CD4-positive, alpha-beta memory T cell (primary cell): ENCODE results near the gene SMAD5. TPM values are rescaled to one million over a fixed set of nuclear protein-coding genes. Genes with fewer than 3 reads are reported as not detected.

Experiments
- CTCF ChIA-PET: fragments of 350-600 bp; sonication (Branson Sonifier 250); formaldehyde crosslinking; loops from one replicate; lab custom pipeline; 2021; ENCODE audit warnings: inconsistent platforms; ENCODE audit not compliant: partially characterized antibody; lab: Charles Lee
- POLR2A ChIA-PET: fragments of 350-600 bp; sonication (Branson Sonifier 250); formaldehyde crosslinking; loops from one replicate; lab custom pipeline; 2021; ENCODE audit not compliant: partially characterized antibody; lab: Charles Lee
- DNase-seq, 5 donors: peaks; one replicate each; pipeline versions ENCODE4 v3.0.0 to v3.0.0-alpha.2; 2020 to 2022; ENCODE audit warnings: mixed read lengths in 1 of 5
- H3K27ac ChIP-seq: one replicate; pipeline ENCODE4 v1.7.0; 2013; ENCODE audit warnings: low read depth, low read length
- H3K27me3 ChIP-seq: 2 replicates; pipeline ENCODE4 v1.7.0; 2013; ENCODE audit warnings: mild to moderate bottlenecking, low read length, moderate library complexity; ENCODE audit not compliant: insufficient read depth
- H3K36me3 ChIP-seq: 2 replicates; pipeline ENCODE4 v1.7.0; 2013; ENCODE audit warnings: mild to moderate bottlenecking, low read length, moderate library complexity; ENCODE audit not compliant: insufficient read depth
- H3K4me1 ChIP-seq: 2 replicates; pipeline ENCODE4 v1.7.0; 2013; ENCODE audit warnings: mild to moderate bottlenecking, low read length, moderate library complexity; ENCODE audit not compliant: insufficient read depth
- H3K4me3 ChIP-seq, 2 donors: one replicate each; pipeline ENCODE4 v1.7.0; 2013; ENCODE audit warnings: low read length in 2 of 2, mild to moderate bottlenecking in 1 of 2
- H3K9me3 ChIP-seq, 2 donors: one replicate each; pipeline ENCODE4 v1.7.0; 2013; ENCODE audit warnings: low read length in 2 of 2, control low read depth in 1 of 2; ENCODE audit not compliant: control insufficient read depth in 1 of 2
- H3K27ac Mint-ChIP-seq, 7 donors: one replicate each; pipeline ENCODE4 v1.8.0; 2020 to 2021; ENCODE audit warnings: mixed read lengths in 7 of 7, mild to moderate bottlenecking in 6 of 7, inconsistent platforms in 3 of 7, moderate library complexity in 3 of 7
- H3K27me3 Mint-ChIP-seq, 2 donors: one replicate each; pipeline ENCODE4 v1.8.0; 2020 to 2021; ENCODE audit warnings: mixed read lengths in 2 of 2
- H3K36me3 Mint-ChIP-seq, 2 donors: one replicate each; pipeline ENCODE4 v1.8.0; 2020 to 2021; ENCODE audit warnings: mixed read lengths in 2 of 2, inconsistent platforms in 1 of 2, mild to moderate bottlenecking in 1 of 2
- H3K4me1 Mint-ChIP-seq, 4 donors: one replicate each; pipeline ENCODE4 v1.8.0; 2020 to 2021; ENCODE audit warnings: mixed read lengths in 4 of 4, mild to moderate bottlenecking in 1 of 4
- H3K4me3 Mint-ChIP-seq, 8 donors: one replicate each; pipeline ENCODE4 v1.8.0; 2020 to 2021; ENCODE audit warnings: mixed read lengths in 8 of 8, mild to moderate bottlenecking in 7 of 8, moderate library complexity in 6 of 8, inconsistent platforms in 3 of 8
- H3K9me3 Mint-ChIP-seq, 8 donors: one replicate each; pipeline ENCODE4 v1.8.0; 2020 to 2021; ENCODE audit warnings: mixed read lengths in 8 of 8, mild to moderate bottlenecking in 5 of 8, inconsistent platforms in 3 of 8, moderate library complexity in 1 of 8
- intact Hi-C: fragments of 100-400 bp; cut with micrococcal nuclease; formaldehyde crosslinking; loops from one replicate; pipeline ENCODE4 v1.15.1; 2023
- polyA plus RNA-seq, 2 donors: library from polyadenylated mRNA; unstranded; fragments of 300-500 nt; fragmentation: Illumina TruSeq; gene quantifications; one replicate each; pipeline ENCODE4 v1.2.3, GENCODE V29; 2021
- total RNA-seq, 2 experiments: library from RNA; stranded (reverse); gene quantifications; one replicate each; pipeline ENCODE4 v1.2.3, GENCODE V29; 2021

The SMAD5 gene
- total and polyA plus RNA-seq, 4 experiments from 2014 or later, result 13.6 to 27.3 (median 19.8) TPM

DNA sequence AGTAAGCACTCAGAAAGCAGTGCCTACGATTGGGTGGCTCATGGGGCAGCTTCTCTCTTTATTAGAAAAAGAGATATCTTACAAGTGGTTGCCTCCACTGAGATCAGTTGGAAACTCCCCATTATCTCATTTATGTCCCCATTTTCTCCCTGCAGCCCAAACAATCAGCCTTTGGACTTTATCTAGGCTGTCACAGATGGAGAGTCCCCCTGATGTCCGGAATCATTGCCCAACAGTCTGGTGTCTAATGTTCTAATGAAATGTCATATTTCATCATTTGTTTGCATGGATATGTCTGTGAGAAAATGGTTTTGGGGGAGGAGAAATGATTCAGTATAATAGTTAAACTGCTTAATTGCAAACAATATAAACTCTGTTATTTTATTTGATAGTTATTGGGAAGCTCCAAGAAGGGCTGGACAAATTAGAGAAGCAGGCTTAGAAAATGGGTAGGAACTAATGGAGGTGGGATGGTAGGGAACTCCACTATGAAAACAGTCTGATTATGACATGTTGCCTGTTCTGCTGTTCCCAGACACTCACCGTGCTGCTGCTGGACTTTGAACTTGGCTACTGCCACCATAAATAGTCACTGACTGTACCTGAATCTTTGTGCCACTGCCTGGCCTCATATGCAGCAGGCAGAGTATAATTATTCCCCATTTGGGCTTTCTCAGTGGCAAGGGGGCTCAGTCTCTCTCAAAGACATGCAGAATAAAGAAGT is 38.3 kb upstream of the SMAD5 start:
- DNase-seq, result no peak
- CTCF ChIA-PET, result no interaction called here
- H3K4me3 Mint-ChIP-seq, result no peak overlapping the region
- Histone ChIP-seq H3K27me3 (no peaks in the 10 kb centered on the region), H3K4me3 (no peak overlapping the region), H3K36me3 (no peaks in the 10 kb centered on the region), H3K9me3 (no peaks in the 10 kb centered on the region), H3K4me1 (no peaks in the 10 kb centered on the region), H3K27ac (no peak overlapping the region)
- intact Hi-C loops, result no loop called here
- H3K4me1 Mint-ChIP-seq, result no peaks in the 10 kb centered on the region
- H3K36me3 Mint-ChIP-seq, result no peaks in the 10 kb centered on the region
- no peak overlapping the region for H3K27ac Mint-ChIP-seq
- H3K9me3 Mint-ChIP-seq, result no peaks in the 10 kb centered on the region
- peaks cover 2 to 11% of the 10 kb centered on the region in 2 donors for H3K27me3 Mint-ChIP-seq
- POLR2A ChIA-PET, result no interaction called here

DNA sequence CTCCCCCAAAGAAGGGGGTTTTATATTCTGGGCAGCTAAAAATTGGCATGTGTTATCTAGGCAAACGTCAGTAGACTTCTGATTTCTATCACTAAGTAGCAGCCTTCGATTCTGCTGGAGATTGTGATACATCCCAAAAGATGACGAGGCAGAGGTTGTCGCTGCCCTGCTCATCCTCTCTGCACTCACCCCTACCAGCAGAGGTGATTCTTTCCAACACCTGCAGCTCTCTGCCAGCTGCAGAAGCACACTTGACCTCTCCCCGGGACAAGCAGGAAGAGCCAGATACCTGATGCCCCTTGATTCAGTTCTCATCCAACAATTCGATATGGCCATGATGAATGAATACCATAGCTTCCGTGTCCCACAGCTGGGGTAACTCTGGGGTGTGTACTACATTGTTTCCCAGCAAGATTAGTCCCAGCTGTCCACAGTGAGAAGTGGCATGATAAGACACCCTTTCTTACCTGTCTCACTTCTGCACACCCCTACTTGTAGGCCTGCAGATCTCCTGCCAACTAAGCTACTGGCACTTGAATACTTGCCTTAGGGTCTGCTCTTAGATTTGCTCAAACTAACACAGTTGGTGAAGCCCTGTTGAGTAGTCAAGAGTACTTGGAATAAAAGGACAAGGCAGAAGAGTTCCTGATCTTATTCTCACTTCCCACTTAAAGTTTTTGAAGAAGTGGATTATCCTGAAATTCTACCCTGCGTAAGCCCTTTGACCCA is 37.6 kb upstream of the SMAD5 start:
- Mint-ChIP-seq H3K36me3 (no peaks in the 10 kb centered on the region), H3K9me3 (no peaks in the 10 kb centered on the region), H3K27ac (no peak overlapping the region), H3K27me3 (peaks cover 2 to 11% of the 10 kb centered on the region in 2 donors), H3K4me3 (no peak overlapping the region), H3K4me1 (no peaks in the 10 kb centered on the region)
- Histone ChIP-seq H3K36me3 (no peaks in the 10 kb centered on the region), H3K4me3 (no peak overlapping the region), H3K27me3 (no peaks in the 10 kb centered on the region), H3K27ac (no peak overlapping the region), H3K4me1 (no peaks in the 10 kb centered on the region), H3K9me3 (no peaks in the 10 kb centered on the region)
- intact Hi-C loops, result no loop called here
- POLR2A ChIA-PET, result no interaction called here
- no peak for DNase-seq
- CTCF ChIA-PET, result no interaction called here

DNA sequence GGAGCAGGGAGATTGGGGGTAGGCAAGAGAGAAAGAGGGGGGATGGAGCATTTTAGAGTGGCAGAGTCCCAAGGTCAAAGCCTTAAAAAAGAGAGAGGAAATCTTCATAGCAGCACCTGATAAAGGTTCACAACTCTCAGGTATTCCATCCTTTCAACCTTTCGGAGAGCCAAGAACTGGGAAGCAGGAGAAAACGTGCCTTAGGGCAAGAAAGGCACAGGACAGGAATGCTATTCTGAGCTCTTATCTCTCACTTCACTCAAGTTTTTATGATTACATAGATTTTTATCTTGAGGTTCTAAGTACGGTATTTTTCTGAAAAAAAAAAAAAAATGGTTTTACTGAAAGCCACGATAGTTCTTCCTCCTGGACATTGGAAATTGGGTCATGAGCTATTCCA is 34.5 kb upstream of the SMAD5 start:
- Histone ChIP-seq H3K27me3 (no peaks in the 10 kb centered on the region), H3K4me3 (no peak overlapping the region), H3K4me1 (no peaks in the 10 kb centered on the region), H3K9me3 (no peaks in the 10 kb centered on the region), H3K27ac (no peak overlapping the region), H3K36me3 (no peaks in the 10 kb centered on the region)
- intact Hi-C loops, result no loop called here
- Mint-ChIP-seq H3K27me3 (peaks cover 2 to 11% of the 10 kb centered on the region in 2 donors), H3K4me1 (no peaks in the 10 kb centered on the region), H3K36me3 (no peaks in the 10 kb centered on the region), H3K27ac (peak overlapping the region in 1 of 7 donors; percentile 26), H3K9me3 (no peaks in the 10 kb centered on the region), H3K4me3 (no peak overlapping the region)
- no peak for DNase-seq
- POLR2A ChIA-PET, result no interaction called here
- CTCF ChIA-PET, result interaction anchor here (3.0 kb wide), 1 partner anchor 16 kb away, joined by 8 read pairs; no protein-coding TSS in a partner anchor

DNA sequence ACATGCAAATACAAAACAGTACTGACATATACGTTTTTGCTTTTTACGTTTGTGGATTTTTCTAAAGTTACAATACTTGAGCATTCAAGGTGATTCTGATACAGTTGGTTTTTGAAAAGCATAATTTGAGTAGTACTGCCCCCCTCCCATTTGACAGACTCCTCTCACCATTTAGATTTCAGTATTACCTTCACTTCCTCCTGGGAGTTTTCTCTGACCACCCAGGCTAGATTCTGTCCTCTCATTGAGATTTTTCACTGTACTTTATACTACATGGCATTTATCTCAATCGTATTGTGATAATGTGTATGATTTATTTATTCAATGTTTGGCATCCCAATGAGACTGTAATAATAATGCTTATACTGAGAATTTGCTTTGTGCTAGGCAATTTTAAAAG is 32.8 kb upstream of the SMAD5 start:
- CTCF ChIA-PET, result interaction anchor here (3.0 kb wide), 1 partner anchor 18 kb away, joined by 8 read pairs; no protein-coding TSS in a partner anchor
- peaks cover 0 to 10% of the 10 kb centered on the region in 2 donors for H3K27me3 Mint-ChIP-seq
- H3K4me1 Mint-ChIP-seq, result no peaks in the 10 kb centered on the region
- H3K27ac ChIP-seq, result no peak overlapping the region
- POLR2A ChIA-PET, result no interaction called here
- no peaks in the 10 kb centered on the region for H3K4me1 ChIP-seq
- no peak overlapping the region for H3K27ac Mint-ChIP-seq
- no peak overlapping the region for H3K4me3 Mint-ChIP-seq
- intact Hi-C loops, result no loop called here
- no peaks in the 10 kb centered on the region for H3K9me3 ChIP-seq
- no peaks in the 10 kb centered on the region for H3K36me3 Mint-ChIP-seq
- H3K27me3 ChIP-seq, result no peaks in the 10 kb centered on the region
- no peak for DNase-seq
- no peaks in the 10 kb centered on the region for H3K36me3 ChIP-seq
- H3K4me3 ChIP-seq, result no peak overlapping the region
- H3K9me3 Mint-ChIP-seq, result no peaks in the 10 kb centered on the region

DNA sequence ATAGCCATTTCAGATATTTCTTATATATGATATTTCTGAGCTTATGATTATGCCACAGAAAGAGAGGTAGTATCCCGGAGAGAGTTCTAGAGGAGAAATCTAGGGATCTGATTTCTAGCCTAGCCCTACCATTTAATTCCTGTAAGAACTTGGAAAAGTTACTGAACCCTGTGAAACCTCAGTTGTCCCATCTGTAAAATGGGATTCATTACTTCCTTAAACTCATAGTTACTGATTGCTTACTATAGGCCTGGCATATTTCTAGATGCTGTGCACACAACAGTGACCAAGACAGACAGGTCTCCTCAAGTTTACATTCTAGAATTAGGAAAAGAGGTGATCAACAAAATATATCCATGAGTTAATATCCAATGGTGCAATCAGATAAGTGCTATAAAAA is 30.8 kb upstream of the SMAD5 start:
- Histone ChIP-seq H3K4me3 (no peak overlapping the region), H3K27me3 (no peaks in the 10 kb centered on the region), H3K27ac (no peak overlapping the region), H3K36me3 (no peaks in the 10 kb centered on the region), H3K9me3 (no peaks in the 10 kb centered on the region), H3K4me1 (no peaks in the 10 kb centered on the region)
- CTCF ChIA-PET, result interaction anchor here (0.9 kb wide), 2 partner anchors 9 to 72 kb away, joined by 3 to 4 read pairs; no protein-coding TSS in a partner anchor
- DNase-seq, result no peak
- Mint-ChIP-seq H3K9me3 (no peaks in the 10 kb centered on the region), H3K4me1 (no peaks in the 10 kb centered on the region), H3K36me3 (no peaks in the 10 kb centered on the region), H3K27ac (no peak overlapping the region), H3K27me3 (peaks cover 0 to 6% of the 10 kb centered on the region in 2 donors), H3K4me3 (no peak overlapping the region)
- intact Hi-C loops, result no loop called here
- POLR2A ChIA-PET, result no interaction called here

DNA sequence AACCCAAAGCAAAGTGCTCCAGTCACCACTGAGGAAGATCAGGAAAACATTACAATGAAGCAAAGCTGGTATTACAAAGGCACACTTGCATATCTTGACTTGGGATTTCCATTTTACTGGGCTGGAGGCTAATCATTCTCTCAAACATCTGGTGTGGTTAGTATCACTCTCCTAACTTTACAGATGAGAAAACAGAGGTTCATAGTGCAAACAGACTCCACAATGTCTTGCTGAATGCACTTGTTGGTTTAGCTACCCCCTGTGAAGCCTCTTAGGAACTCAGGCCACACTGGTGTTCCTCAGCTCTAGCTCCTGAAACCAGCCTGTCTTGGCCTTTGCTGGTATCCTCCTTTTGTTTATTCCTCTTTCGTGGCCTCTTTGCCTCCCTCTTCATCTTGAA is 29.5 kb upstream of the SMAD5 start:
- H3K9me3 ChIP-seq, result no peaks in the 10 kb centered on the region
- H3K27ac ChIP-seq, result no peak overlapping the region
- no peaks in the 10 kb centered on the region for H3K36me3 ChIP-seq
- H3K9me3 Mint-ChIP-seq, result no peaks in the 10 kb centered on the region
- POLR2A ChIA-PET, result no interaction called here
- no peaks in the 10 kb centered on the region for H3K27me3 ChIP-seq
- no peaks in the 10 kb centered on the region for H3K4me1 ChIP-seq
- CTCF ChIA-PET, result no interaction called here
- H3K4me3 Mint-ChIP-seq, result no peak overlapping the region
- H3K27me3 Mint-ChIP-seq, result peaks cover 0 to 3% of the 10 kb centered on the region in 2 donors
- H3K27ac Mint-ChIP-seq, result no peak overlapping the region
- no peak overlapping the region for H3K4me3 ChIP-seq
- intact Hi-C loops, result no loop called here
- no peaks in the 10 kb centered on the region for H3K36me3 Mint-ChIP-seq
- H3K4me1 Mint-ChIP-seq, result no peaks in the 10 kb centered on the region
- DNase-seq, result no peak

DNA sequence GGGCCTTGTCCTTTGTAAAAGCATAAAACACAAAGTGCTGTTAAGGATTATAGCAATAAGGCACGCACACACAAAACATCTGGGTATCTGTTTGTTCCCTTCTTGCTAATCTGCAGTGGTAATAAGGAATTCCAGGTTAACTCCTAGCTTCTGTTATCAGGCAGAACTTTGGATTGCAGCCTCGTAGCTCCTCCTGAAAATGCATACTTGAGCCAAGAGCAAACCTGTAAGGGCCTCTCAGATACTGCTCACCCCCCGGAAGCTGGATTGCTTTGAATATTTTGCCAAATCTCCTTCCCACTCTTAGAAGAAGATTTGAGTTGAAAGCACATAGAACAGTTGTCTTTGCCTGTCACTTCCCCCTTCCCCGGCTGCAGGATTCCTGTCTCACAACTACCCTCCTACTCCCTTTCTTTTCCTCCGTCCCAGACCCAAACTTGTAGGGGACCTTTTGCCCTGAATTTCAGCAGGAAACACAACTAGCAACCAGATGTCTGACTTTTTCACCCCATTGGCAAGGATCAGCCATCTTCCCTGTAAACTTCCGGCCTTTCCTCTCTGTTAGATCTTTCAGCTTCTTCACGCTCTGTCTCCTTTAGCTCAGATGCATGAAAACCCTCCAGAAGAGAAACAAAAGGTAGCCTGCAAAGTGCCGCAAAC is 28.2 kb upstream of the SMAD5 start:
- no peak overlapping the region for H3K27ac Mint-ChIP-seq
- ChIA-PET CTCF (no interaction called here), POLR2A (no interaction called here)
- H3K27me3 Mint-ChIP-seq, result peaks cover 0 to 3% of the 10 kb centered on the region in 2 donors
- H3K9me3 ChIP-seq, result no peaks in the 10 kb centered on the region
- intact Hi-C loops, result no loop called here
- H3K27ac ChIP-seq, result no peak overlapping the region
- H3K36me3 Mint-ChIP-seq, result no peaks in the 10 kb centered on the region
- no peaks in the 10 kb centered on the region for H3K9me3 Mint-ChIP-seq
- no peaks in the 10 kb centered on the region for H3K4me1 Mint-ChIP-seq
- H3K4me3 Mint-ChIP-seq, result no peak overlapping the region
- no peaks in the 10 kb centered on the region for H3K36me3 ChIP-seq
- no peak overlapping the region for H3K4me3 ChIP-seq
- H3K27me3 ChIP-seq, result no peaks in the 10 kb centered on the region
- no peaks in the 10 kb centered on the region for H3K4me1 ChIP-seq
- no peak for DNase-seq
